Liver (tissue), 9 donors: ENCODE results near the gene HELZ2. TPM values are rescaled to one million over a fixed set of nuclear protein-coding genes. Genes with fewer than 3 reads are reported as not detected.

Source experiments
- DNase-seq: peaks from one replicate; pipeline ENCODE4 v3.0.0-alpha.2; 2017; ENCODE audit warnings: low spot score
- H3K27ac ChIP-seq, 2 donors: one replicate each; pipeline ENCODE4 v1.7.0; 2013; ENCODE audit warnings: inconsistent platforms in 2 of 2, low read length in 2 of 2, control low read depth in 1 of 2, low read depth in 1 of 2, mild to moderate bottlenecking in 1 of 2
- H3K27me3 ChIP-seq, 4 donors: one replicate each; pipeline versions ENCODE4 v1.6.1 to v1.7.0; 2013; ENCODE audit warnings: low read length in 3 of 4, inconsistent platforms in 1 of 4, mild to moderate bottlenecking in 1 of 4, moderate library complexity in 1 of 4; ENCODE audit not compliant: control insufficient read depth in 4 of 4, insufficient read depth in 4 of 4
- H3K36me3 ChIP-seq, 4 donors: one replicate each; pipeline versions ENCODE4 v1.6.1 to v1.7.0; 2013; ENCODE audit warnings: low read length in 3 of 4, mild to moderate bottlenecking in 3 of 4, low read depth in 1 of 4, moderate library complexity in 1 of 4; ENCODE audit not compliant: control insufficient read depth in 4 of 4, insufficient read depth in 3 of 4
- H3K4me1 ChIP-seq, 4 donors: one replicate each; pipeline versions ENCODE4 v1.6.1 to v1.7.0; 2013; ENCODE audit warnings: low read length in 3 of 4, mild to moderate bottlenecking in 3 of 4, moderate library complexity in 1 of 4; ENCODE audit not compliant: control insufficient read depth in 4 of 4, insufficient read depth in 4 of 4
- H3K4me3 ChIP-seq, 3 donors: one replicate each; pipeline versions ENCODE4 v1.6.1 to v1.7.0; 2013; ENCODE audit warnings: low read length in 3 of 3, control low read depth in 1 of 3, low read depth in 1 of 3, mild to moderate bottlenecking in 1 of 3
- H3K9ac ChIP-seq, 2 donors: one replicate each; pipeline ENCODE4 v1.7.0; 2013; ENCODE audit warnings: low read length in 2 of 2, mild to moderate bottlenecking in 2 of 2, moderate library complexity in 2 of 2, control low read depth in 1 of 2, low read depth in 1 of 2
- H3K9me3 ChIP-seq, 4 donors: one replicate each; pipeline versions ENCODE4 v1.6.1 to v1.7.0; 2013; ENCODE audit warnings: low read length in 3 of 4; ENCODE audit not compliant: control insufficient read depth in 4 of 4
- ATF3 ChIP-seq: IDR thresholded peaks from 2 replicates; pipeline ENCODE4 v1.6.1; 2016; ENCODE audit warnings: antibody characterized with exemption
- CTCF ChIP-seq: fragments of 150-350 bp; IDR thresholded peaks from 2 replicates; pipeline ENCODE4 v1.5.1; 2017; ENCODE audit warnings: improper control_type of control experiment, low read depth, low read length; ENCODE audit not compliant: missing input control
- EGR1 ChIP-seq, 2 donors: IDR thresholded peaks; 2 replicates each; pipeline ENCODE4 v1.6.1; 2016 to 2018; ENCODE audit warnings: antibody characterized with exemption in 2 of 2, low read depth in 2 of 2
- FOXA1 ChIP-seq: IDR thresholded peaks from 2 replicates; pipeline ENCODE4 v1.6.1; 2016; ENCODE audit warnings: antibody characterized with exemption
- FOXA2 ChIP-seq: IDR thresholded peaks from 2 replicates; pipeline ENCODE4 v1.6.1; 2016; ENCODE audit warnings: antibody characterized with exemption
- GABPA ChIP-seq, 2 donors: IDR thresholded peaks in 1 of 2; conservative IDR thresholded peaks in 1 of 2; 2 replicates each; pipeline ENCODE4 v1.6.1; 2016; ENCODE audit warnings: antibody characterized with exemption in 2 of 2, mild to moderate bottlenecking in 1 of 2, moderate library complexity in 1 of 2
- HNF4A ChIP-seq, 2 donors: conservative IDR thresholded peaks; 2 replicates each; pipeline ENCODE4 v1.6.1; 2016; ENCODE audit warnings: antibody characterized with exemption in 2 of 2, mild to moderate bottlenecking in 2 of 2
- HNF4G ChIP-seq: IDR thresholded peaks from 2 replicates; pipeline ENCODE4 v1.6.1; 2016; ENCODE audit warnings: antibody characterized with exemption
- JUND ChIP-seq, 2 donors: IDR thresholded peaks; 2 replicates each; pipeline ENCODE4 v1.6.1; 2016; ENCODE audit warnings: antibody characterized with exemption in 2 of 2
- MAX ChIP-seq: IDR thresholded peaks from 2 replicates; pipeline ENCODE4 v1.6.1; 2016; ENCODE audit warnings: antibody characterized with exemption
- NR2F2 ChIP-seq: IDR thresholded peaks from 2 replicates; pipeline ENCODE4 v1.6.1; 2016; ENCODE audit warnings: antibody characterized with exemption
- RAD21 ChIP-seq, 2 donors: IDR thresholded peaks; 2 replicates each; pipeline ENCODE4 v1.6.1; 2016; ENCODE audit warnings: antibody characterized with exemption in 2 of 2, mild to moderate bottlenecking in 2 of 2
- REST ChIP-seq: IDR thresholded peaks from 2 replicates; pipeline ENCODE4 v1.6.1; 2016; ENCODE audit warnings: antibody characterized with exemption, mild to moderate bottlenecking
- RXRA ChIP-seq, 2 donors: IDR thresholded peaks; 2 replicates each; pipeline ENCODE4 v1.6.1; 2017 to 2018; ENCODE audit warnings: antibody characterized with exemption in 2 of 2, mild to moderate bottlenecking in 1 of 2
- SP1 ChIP-seq: IDR thresholded peaks from 2 replicates; pipeline ENCODE4 v1.6.1; 2018; ENCODE audit warnings: antibody characterized with exemption, mild to moderate bottlenecking
- TAF1 ChIP-seq: conservative IDR thresholded peaks from 2 replicates; pipeline ENCODE4 v1.6.1; 2016; ENCODE audit warnings: antibody characterized with exemption, mild to moderate bottlenecking
- YY1 ChIP-seq: IDR thresholded peaks from 2 replicates; pipeline ENCODE4 v1.6.1; 2016; ENCODE audit warnings: antibody characterized with exemption, mild to moderate bottlenecking
- ZBTB33 ChIP-seq: IDR thresholded peaks from 2 replicates; pipeline ENCODE4 v1.6.1; 2016; ENCODE audit warnings: antibody characterized with exemption
- WGBS: extraction: QIAGEN DNeasy Blood & Tissue Kit; methylation state at CpG from one replicate; pipeline ENCODE4 v1.1.7; 2013; 5-methylcytosine and 5-hydroxymethylcytosine counted together
- polyA plus RNA-seq, 2 donors: library from polyadenylated mRNA; stranded (reverse) in 1 of 2; unstranded in 1 of 2; fragments of 200-250 nt in 1 of 2; fragments of >200 nt in 1 of 2; fragmentation: Nextera tagmentation in 1 of 2; extraction: Ambion mirVana in 1 of 2; gene quantifications; one replicate each; pipeline versions ENCODE4 v1.2.1 to v1.2.3, GENCODE V29; 2013 to 2015
- total RNA-seq, 2 donors: library from RNA; depleted of rRNA; stranded (reverse); fragments of >200 nt; gene quantifications; one replicate each; pipeline ENCODE4 v1.2.3, GENCODE V29; 2014
- donor health status: healthy.
- donor health status: healthy.
- donor health status: healthy.
- donor health status: healthy.
- donor health status: healthy.

Gene HELZ2
- total and polyA plus RNA-seq, 4 donors: 3.7 to 26.6 (median 15.5) TPM

GRCh38 chr20:63525971-63526370 lies 48.1 kb downstream of the HELZ2 start:
- no peaks in the 10 kb centered on the region for H3K9me3 ChIP-seq
- no peak overlapping the region for H3K4me3 ChIP-seq
- H3K27me3 ChIP-seq: no peaks in the 10 kb centered on the region
- H3K4me1 ChIP-seq: peaks cover 2 to 10% (median 7%) of the 10 kb centered on the region in 4 donors
- no peaks in the 10 kb centered on the region for H3K36me3 ChIP-seq
- no peak overlapping the region for H3K27ac ChIP-seq
- WGBS: 27% methylated on average over 2 of the region's 2 CpGs
- H3K9ac ChIP-seq: no peak overlapping the region
- no peak for TF ChIP-seq MAX
- TF ChIP-seq FOXA1: no peak
- TF ChIP-seq ATF3: no peak
- TF ChIP-seq YY1: no peak
- TF ChIP-seq ZBTB33: no peak
- TF ChIP-seq RXRA (IDR thresholded peaks at IDR 0.05): no peak
- TF ChIP-seq EGR1 (IDR thresholded peaks at IDR 0.05; ENCODE audit: low read depth in 2 of 2): no peak
- no peak for TF ChIP-seq REST
- no peak for TF ChIP-seq CTCF
- no peak for TF ChIP-seq NR2F2
- TF ChIP-seq HNF4G: no peak
- TF ChIP-seq GABPA (IDR thresholded peaks at IDR 0.05 in 1 of 2, conservative IDR thresholded peaks at IDR 0.05 in 1 of 2): no peak
- no peak for TF ChIP-seq SP1
- TF ChIP-seq TAF1: no peak
- TF ChIP-seq RAD21 (IDR thresholded peaks at IDR 0.05): no peak
- no peak for TF ChIP-seq HNF4A (conservative IDR thresholded peaks at IDR 0.05)
- no peak for TF ChIP-seq JUND (IDR thresholded peaks at IDR 0.05)
- TF ChIP-seq FOXA2: no peak
- no peak for DNase-seq
